AG04450 (cell line): Measurements from ENCODE around the gene EHF. TPM values are rescaled to one million over a fixed set of nuclear protein-coding genes. Genes with fewer than 3 reads are reported as not detected.

Experiments
- CTCF ChIA-PET: fragments of 300-600, 350-600 bp; formaldehyde crosslinking; extraction: SDS; loops from one replicate; lab custom pipeline; 2022; ENCODE audit warnings: antibody characterized with exemption, inconsistent platforms; lab: Charles Lee
- POLR2A ChIA-PET: fragments of 350-600 bp; formaldehyde crosslinking; extraction: SDS; loops from one replicate; lab custom pipeline; 2021; ENCODE audit warnings: antibody characterized with exemption, inconsistent platforms; lab: Yijun Ruan, JAX
- DNase-seq: peaks from one replicate; pipeline ENCODE4 v3.0.0-alpha.2; 2011; ENCODE audit warnings: low read depth, low spot score
- H3K27ac ChIP-seq: one replicate; pipeline ENCODE4 v1.5.1; 2012; ENCODE audit warnings: low read depth, low read length, control low read depth
- H3K27me3 ChIP-seq: one replicate; pipeline ENCODE4 v1.6.0; 2012; ENCODE audit warnings: low read length; ENCODE audit not compliant: control insufficient read depth, insufficient read depth
- H3K4me3 ChIP-seq: 2 replicates; pipeline ENCODE4 v1.5.1; 2011; ENCODE audit warnings: mild to moderate bottlenecking, low read depth, low read length, control low read depth
- H3K9me3 ChIP-seq: 2 replicates; pipeline ENCODE4 v1.5.1; 2012; ENCODE audit warnings: low read length; ENCODE audit not compliant: control insufficient read depth, insufficient read depth
- polyA plus RNA-seq: library from polyadenylated mRNA; depleted of rRNA; stranded (reverse); fragments of >200 nt; gene quantifications from 2 replicates; pipeline ENCODE4 v1.2.3, GENCODE V29; 2011
- TF ChIP-seq, protein P1 (sequence below): IDR thresholded peaks from 2 replicates; pipeline ENCODE4 v1.5.1; 2011; ENCODE audit warnings: low read depth, low read length, control low read depth, inconsistent platforms

EHF gene
- polyA plus RNA-seq, 1 experiment = 0.05 TPM

DNA sequence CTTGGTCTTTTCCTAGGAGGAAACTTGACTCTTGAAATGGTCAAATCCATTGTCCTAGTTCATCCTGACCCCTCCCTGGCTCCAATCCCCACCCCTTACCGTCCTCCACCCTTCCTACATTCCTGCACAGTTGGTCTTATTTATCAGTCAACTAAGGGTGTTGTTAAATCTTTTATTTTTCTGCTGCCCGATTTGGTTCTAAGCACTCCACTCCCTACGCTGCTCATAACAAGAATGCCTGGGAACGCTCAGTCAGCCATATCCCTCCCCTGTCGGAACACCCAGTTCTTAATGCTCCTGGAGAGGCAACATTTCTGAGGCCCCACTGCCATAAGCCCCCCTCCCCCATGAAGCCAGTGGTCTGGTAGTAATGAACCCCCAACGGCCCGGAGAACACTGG, 9.7 kb downstream of the EHF start:
- no peaks in the 10 kb centered on the region for H3K9me3 ChIP-seq
- H3K27me3 ChIP-seq = no peaks in the 10 kb centered on the region
- no peak overlapping the region for H3K27ac ChIP-seq
- ChIA-PET CTCF (no interaction called here), POLR2A (no interaction called here)
- H3K4me3 ChIP-seq = no peak overlapping the region
- no peak for DNase-seq
- TF ChIP-seq, protein P1, sequence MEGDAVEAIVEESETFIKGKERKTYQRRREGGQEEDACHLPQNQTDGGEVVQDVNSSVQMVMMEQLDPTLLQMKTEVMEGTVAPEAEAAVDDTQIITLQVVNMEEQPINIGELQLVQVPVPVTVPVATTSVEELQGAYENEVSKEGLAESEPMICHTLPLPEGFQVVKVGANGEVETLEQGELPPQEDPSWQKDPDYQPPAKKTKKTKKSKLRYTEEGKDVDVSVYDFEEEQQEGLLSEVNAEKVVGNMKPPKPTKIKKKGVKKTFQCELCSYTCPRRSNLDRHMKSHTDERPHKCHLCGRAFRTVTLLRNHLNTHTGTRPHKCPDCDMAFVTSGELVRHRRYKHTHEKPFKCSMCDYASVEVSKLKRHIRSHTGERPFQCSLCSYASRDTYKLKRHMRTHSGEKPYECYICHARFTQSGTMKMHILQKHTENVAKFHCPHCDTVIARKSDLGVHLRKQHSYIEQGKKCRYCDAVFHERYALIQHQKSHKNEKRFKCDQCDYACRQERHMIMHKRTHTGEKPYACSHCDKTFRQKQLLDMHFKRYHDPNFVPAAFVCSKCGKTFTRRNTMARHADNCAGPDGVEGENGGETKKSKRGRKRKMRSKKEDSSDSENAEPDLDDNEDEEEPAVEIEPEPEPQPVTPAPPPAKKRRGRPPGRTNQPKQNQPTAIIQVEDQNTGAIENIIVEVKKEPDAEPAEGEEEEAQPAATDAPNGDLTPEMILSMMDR = no peak

DNA sequence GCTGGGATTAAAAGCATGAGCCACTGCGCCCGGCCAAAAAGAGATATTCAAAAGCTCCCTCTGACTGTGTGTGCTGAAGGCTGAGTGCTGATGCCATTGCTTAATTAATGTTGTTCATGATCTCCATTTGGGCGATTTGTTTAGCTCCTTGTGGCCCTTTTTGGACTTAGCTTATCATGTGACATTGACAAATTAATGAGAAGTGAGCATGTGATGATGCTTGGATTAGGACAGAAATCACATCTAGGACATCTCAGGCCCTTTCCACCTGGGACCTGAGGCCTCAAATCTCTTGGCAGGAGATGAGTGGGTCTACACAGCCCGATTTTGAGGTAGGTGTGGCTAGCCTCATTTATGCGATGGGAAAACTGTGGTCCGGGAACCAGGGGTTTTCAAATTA, 10.4 kb downstream of the EHF start:
- Histone ChIP-seq H3K27ac (no peak overlapping the region), H3K27me3 (no peaks in the 10 kb centered on the region), H3K4me3 (no peak overlapping the region), H3K9me3 (no peaks in the 10 kb centered on the region)
- TF ChIP-seq, protein P1 = no peak
- POLR2A ChIA-PET = no interaction called here
- no peak for DNase-seq
- CTCF ChIA-PET = no interaction called here

DNA sequence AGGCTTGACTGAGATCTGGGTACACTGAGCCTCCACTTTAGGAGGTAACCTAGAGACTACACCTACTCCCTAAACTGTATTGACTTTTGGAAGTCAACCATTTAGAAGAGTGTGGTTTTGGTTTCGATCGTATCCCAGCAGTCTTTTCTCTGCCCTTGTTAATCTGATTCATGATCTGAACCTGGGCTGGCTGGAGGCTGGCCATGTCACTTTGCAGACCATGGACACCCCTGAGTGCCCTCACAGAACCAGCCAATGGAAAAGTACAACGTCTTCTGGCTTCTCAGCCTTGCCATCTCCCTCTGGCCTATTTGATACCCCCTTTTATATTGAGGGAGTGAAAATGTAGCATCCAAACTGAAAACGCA, 10.8 kb downstream of the EHF start:
- H3K9me3 ChIP-seq = no peaks in the 10 kb centered on the region
- DNase-seq = no peak
- H3K27ac ChIP-seq = no peak overlapping the region
- CTCF ChIA-PET = no interaction called here
- POLR2A ChIA-PET = no interaction called here
- no peaks in the 10 kb centered on the region for H3K27me3 ChIP-seq
- H3K4me3 ChIP-seq = no peak overlapping the region
- TF ChIP-seq, protein P1 = no peak

DNA sequence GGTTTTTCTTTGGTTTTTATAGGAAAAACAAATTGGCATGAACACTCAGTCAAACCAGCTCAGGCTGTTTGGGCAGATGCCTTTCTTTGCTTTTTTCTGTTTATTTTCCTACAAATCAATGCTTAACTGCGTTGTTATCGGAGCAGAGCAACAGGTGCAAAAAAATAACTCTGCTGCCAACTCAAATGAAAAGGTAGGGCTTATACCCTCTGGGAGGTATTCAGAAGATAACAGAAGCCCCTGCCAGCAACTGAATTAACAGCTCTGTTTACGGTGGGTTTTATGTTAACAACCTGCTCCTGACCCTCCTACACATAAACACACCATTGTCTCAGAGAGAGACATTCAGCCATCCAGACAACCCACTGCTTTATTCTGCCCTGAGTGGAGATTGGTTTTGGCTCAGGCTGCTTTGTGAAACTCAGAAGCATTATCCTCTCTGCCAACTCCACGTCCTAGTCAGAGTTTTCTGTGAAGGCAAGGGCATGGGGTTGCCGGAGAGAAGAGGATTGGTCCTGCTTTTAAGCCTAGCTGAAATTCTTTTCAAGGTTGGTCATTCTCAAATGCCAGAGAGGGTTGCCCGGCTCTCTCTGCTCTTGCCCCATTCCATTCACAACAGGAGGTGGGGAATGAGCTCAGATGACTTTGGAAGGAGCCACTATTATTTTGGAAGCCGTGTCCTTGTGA, 11.4 kb downstream of the EHF start:
- POLR2A ChIA-PET = no interaction called here
- Histone ChIP-seq H3K9me3 (no peaks in the 10 kb centered on the region), H3K4me3 (no peak overlapping the region), H3K27ac (no peak overlapping the region), H3K27me3 (no peaks in the 10 kb centered on the region)
- CTCF ChIA-PET = no interaction called here
- no peak for DNase-seq
- TF ChIP-seq, protein P1 = no peak

DNA sequence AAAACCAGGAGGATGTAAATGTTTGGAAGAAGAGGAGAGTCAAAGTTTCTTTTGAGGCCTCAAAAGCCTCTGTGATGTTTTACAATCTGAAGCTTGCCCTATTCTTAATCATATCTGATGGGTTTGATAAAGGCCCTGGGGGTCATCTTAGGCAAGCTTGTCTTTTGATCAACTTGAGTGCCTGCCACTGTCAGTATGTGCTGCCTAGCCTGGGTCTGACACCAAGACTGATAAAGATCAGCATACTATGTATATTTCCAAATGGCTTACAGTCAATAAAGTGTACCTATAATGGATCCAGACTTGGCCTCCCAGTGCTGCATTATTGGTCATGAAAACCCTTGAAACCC, 12.7 kb downstream of the EHF start:
- Histone ChIP-seq H3K27me3 (no peaks in the 10 kb centered on the region), H3K9me3 (no peaks in the 10 kb centered on the region), H3K4me3 (no peak overlapping the region), H3K27ac (no peak overlapping the region)
- TF ChIP-seq, protein P1 = no peak
- ChIA-PET CTCF (no interaction called here), POLR2A (no interaction called here)
- no peak for DNase-seq
